Measurements from ENCODE around the gene EML2.
"Not testable (repeated sequence)": the region's sequence is repeated elsewhere in the genome, so short reads cannot be mapped to it uniquely, and the experiment has no call there.

EML2 gene

DNA sequence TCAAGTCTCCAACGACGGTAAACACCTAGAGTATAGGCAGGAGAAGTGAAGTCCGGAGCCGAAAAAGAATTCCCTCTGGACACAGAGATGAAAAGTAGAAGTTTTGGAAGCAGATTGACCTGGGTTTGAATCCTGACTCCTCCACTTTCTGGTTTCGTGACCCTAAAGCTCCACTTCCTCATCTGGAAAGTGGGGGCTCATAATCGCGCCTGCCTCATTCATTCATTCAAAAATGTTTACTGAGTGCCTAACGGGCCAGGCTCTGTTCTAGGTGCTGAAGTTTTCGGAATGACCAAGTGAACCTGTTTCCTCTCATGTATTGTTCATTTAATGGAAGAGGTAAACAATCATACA lies 7.1 kb upstream of the EML2 start:
- DNase-seq (ENCODE audit: low spot score) = no peak

DNA sequence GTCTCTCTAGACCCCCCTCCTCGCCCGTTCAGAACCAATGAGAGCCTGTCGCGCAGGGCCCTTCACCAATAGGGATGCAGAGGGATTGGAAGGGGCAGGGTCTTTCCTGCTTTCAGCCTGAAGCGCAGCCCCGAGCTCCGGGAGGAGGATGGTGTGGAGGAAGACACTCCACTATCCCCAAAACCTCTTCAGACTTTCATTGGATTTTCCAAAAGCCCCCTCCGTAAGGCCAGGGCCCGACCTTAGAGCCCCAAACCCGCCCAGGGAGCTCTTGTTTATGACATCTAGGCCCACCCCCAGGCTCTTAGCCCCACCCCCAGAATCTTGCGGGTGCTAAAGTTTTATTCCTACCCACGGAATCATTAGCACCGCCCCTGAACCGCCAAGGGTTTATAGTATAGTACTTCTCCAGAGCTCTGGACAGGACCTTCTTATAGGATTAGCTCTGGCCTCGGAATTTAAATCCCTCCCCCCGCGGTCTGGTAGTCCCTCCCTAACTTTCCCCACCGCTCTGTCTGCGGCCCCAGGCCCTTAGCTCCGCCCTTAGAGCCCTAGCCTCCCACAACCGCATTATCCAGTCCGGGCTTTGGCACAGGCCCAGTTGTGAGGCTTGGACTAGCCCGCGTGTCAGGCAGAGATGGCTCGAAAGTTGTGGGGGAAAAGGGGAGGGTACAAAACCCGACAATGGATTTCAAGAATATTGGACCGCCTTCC lies 6.6 kb upstream of the EML2 start:
- DNase-seq (ENCODE audit: low spot score) = no peak

DNA sequence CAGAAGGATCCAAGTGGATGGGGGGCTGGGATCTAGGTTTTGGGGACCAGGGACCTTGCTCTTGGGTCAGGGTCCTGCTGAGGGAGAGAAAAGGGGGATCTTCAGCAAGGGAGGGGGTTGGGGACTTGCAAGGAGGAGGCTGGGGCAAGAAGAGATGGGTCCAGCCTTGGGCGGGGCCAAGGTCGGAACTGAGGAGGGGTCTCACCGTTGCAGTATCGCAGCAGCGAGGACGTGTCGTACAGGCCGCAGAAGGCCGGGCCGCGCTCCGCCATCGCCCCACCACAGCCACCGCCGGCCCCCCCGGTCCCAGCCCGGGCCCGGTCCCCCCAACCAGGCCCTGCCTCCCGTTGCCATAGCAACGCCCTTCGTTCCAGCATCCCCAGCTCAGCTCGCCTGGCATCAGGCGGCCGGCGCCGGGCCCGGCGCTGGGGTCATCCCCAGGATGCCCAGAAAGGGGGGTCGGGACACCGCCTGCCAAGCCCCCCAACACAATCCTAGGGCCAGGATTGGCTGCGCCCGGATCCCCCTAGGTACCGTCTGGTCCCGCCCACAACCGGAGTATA lies 6.0 kb upstream of the EML2 start:
- DNase-seq (ENCODE audit: low spot score) = no peak

DNA sequence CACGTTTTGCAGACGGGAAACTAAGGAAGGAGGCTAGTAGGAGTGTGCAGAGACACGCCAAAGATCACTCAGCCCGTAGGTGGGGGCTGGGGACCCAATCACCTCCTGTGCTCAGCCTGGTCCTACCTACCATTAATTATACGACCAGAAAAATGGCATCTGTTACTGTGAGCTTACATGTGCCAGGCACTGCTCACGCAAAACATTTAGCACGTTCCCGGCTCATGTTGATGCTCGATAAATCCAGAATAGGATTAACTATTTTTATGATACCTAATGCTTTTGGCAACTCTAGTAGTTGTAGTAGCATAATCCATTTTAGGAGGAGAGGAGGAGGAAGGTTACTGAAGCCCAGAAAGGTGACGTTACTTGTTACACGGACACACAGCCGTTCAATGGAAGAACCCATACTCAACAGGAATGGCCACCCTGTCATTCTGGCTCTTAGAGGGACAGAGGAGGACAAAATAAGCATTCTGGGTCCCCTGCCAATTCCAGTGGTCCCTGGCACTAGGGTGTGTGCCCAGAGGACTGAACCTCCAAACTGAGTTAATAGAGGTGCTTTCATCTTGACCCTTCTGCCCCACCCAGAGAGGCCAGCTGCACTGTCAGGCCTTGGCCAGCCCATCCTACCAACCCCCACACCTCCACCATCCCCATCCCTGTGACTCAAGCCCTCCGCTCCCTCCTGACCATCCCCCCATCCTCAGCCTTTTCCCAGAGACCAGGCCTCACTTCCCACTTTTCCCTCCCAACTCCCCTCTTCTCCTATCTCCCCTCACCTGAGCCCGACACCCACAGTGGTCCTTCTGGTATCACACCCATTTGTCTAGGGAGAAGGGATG lies 5.0 kb upstream of the EML2 start:
- no peak for DNase-seq (ENCODE audit: low spot score)

DNA sequence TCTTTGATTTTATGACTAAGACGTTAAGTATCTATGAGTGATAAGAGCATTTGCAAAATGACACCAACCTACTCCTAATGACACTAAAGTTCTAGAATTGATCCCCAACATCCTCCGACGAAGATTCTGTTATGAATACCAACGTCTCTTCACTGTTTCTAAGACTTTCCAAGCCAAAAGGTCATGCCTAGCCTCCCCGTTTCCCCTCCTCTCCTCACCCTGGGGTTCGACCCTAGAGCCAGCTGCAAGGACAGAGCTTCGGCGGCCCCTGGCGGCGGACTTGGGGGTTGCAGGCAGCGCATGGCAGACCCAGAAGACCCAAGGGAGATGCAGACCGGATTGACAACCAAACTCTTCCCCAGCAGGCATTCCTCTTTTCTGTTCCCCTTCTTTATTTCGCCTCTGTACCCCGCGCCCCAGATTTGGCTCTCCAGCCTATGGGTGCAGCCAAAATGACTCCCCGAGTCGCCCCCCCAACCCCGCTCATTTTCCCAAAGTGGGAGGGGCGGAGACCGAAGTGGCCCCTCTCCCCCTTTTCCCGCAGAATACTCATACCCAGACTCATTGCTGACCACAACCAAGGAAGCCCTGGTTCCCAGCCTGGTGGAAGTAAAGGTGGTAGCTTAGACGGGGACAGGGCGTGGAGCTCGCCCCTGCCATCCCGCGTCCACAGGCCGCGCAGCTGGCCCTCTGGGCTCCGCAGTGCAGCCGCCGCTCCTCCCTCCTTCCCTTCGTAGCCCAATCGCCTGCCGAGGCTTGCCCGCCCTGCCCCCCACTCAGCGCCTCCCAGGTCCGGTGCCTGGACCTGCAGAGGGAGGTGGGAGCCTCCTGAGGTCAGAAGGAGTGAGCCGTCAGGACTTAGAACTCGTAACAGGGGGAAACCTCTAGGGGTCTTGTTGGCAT lies 4.1 kb upstream of the EML2 start:
- peak; percentile 96 for DNase-seq (ENCODE audit: low spot score)

DNA sequence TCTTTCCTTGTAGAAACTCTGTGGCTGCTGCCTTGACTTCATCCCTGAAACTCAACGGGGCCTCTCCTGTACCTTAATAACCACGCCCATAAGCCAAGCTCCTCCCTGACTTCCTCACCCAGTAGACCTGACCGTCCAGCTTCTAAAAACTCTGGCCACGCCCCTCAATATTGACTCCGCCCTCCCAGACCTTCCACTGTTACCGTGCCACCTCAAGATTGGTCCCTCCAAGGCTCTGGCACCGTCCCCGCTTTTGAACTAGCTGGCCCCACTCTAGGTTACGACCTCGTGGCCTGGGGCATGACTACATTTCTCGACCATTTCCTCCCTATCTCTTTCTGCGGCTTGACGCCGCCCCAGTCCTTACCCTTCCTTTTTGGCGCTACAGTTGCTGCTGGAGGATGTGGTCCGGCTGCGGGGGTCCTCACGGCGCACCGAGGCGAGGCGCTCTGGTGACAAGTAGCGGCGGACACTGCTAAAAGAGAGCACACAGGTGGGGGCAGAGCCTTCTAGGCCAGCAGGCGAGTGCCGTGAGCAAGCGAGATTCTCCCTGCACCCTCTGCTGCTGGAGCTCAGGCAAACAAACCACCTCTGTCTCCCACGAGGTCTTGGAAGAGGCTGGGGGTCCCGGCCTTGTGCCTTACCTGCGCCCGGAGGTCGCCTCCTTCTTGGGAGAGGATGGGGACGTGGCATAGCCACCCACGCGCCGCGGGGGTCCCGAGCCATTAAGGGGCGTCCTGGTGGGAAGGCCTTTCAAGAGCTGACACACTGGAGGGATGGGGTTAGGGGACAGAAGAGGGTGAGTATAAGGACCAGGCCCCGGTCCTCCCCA lies 2.3 kb upstream of the EML2 start:
- DNase-seq (ENCODE audit: low spot score) = peak; percentile 95

DNA sequence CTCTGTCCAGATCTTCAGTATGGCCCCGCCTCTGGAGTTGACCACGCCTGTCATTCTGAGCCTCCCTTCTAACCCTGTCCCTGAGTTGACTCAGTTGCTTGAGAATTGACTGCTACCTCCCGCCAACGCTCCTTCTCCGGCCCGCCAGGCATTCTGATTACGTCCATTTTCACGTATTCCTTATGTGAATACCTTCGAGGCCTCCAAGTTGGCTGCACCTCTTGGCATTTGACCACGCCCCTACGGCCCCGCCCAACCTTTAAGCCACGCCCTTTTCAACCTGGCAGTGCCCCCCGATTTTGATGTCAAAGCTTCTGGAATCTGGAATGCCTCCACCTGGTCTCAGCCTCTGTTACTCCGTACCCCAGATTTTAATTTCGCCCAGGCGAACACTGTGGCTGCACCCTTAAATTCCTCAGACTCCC lies 1.7 kb upstream of the EML2 start:
- peak; percentile 46 for DNase-seq (ENCODE audit: low spot score)

DNA sequence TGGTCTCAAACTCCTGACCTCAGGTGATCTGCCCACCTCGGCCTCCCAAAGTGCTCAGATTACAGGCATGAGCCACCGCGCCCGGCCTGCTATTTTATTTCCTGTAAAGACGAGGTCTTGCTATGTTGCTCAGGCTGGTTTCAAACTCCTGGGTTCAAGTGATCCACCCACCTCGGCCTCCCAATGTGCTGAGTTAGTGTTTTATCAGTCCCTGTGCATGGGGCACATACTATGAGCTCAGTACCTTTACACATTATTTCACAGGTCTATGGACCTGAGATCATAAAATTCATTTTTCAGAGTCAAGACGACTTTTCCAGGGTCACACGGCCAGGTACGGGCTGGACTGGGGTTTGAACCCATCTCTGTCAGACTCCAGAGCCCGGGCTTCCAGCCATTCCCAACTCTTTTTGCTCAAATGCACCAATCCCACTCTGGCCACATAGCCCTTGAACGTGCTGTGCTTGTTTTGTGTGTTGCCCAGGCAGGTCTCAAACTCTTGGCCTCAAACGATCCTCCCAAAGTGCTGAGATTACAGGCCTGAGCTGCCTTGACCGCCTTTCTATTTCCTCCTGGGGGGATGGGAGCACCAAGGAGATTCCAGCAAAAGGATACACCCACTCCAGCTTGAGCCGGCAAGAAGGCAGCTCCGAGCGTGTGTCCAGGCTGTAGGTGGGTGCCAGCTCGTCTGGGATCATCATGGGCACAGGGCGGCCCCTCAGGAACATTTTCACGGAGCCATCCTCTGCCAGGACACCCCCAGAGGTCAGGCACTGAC lies 1.1 kb downstream of the EML2 start:
- no peak for DNase-seq (ENCODE audit: low spot score)

DNA sequence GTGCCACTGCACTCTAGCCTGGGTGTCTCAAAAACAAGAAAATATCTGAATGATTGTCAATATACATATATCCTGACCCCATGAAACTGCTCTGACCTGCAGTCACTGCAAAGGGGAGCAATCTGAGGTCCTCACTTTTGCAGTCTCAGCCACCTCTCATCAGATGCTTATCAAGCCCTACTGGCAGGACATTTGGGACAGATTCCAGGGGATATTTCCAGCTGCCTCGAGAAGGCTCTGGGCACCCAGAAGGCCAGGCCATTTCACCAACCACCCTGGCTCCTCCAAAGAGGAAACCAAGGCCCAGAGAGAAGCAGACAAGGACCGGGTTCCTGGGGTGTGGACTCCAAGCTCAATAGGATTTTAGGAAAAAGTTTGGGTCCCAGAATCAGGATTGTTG lies 2.3 kb downstream of the EML2 start:
- no peak for DNase-seq (ENCODE audit: low spot score)

DNA sequence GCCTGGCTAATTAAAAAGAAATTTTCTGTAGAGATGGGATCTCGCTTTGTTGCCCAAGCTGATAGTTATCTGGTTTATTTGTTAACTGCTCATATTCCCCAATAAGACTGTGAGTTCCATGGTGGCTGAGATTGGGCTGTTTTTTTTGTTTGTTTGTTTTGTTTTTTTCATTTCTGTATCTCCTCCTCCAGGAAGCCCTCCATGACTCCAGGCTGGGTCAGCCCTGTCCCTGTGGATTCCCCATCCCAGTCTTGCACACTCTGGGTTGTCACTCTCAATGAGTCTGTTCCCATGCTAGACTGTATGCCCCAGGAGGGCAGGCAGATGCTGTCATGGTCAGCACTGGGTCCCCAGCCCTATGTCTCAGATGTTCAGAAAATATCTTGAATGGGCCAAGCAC lies 2.9 kb downstream of the EML2 start:
- DNase-seq (ENCODE audit: low spot score) = no peak

DNA sequence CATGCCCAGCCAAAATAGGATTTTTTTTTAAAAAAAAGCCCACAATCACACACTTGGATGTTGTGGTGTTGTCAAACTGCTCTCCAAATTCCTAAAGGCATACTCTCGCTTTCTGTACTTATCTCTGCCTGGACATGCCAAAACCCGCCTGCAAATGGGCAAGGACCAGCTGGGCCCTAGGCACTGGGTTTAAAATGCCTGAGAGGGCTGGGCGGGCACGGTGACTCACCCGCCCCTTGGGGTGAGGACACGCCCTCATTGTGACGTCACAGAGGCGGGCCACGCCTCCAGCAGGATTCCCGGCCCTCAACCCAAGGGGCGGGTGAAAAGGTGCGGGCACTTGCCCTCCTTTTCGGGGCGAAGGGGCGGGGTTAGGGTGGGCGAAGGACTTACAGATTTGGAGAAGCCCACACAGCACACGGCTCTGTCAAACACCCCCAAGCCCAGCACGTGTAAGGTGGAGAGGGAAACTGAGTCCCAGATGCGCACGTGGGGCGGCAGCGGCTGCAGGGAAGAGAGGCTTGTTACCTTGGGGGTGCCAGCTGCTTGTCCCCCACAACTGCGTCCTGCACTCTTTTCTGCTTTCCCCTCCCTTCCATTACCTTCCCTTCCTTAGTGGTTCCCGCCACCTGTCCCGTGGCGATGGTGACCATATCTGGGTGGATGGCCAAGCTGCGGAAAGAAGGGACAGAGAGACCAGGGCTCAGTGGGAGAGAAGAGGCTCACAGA lies 6.6 kb downstream of the EML2 start:
- DNase-seq (ENCODE audit: low spot score) = no peak

DNA sequence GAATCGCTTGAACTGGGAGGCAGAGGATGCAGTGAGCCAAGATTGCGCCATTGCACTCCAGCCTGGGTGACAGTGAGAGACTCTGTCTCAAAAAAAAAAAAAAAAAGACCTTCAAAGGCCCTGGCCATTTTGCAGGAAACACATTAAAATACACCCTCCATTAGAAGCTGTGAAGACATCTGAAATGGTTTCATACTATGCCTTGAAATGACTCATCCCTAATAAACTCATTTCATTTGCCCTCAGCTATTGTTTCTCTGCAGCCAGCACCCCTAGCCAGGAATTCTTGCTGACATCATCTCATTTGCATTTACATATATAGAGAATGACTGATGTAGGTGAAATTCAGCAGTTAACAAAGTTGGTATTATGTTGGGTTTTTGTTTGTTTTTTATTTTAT lies 8.7 kb downstream of the EML2 start:
- no peak for DNase-seq (ENCODE audit: low spot score)

DNA sequence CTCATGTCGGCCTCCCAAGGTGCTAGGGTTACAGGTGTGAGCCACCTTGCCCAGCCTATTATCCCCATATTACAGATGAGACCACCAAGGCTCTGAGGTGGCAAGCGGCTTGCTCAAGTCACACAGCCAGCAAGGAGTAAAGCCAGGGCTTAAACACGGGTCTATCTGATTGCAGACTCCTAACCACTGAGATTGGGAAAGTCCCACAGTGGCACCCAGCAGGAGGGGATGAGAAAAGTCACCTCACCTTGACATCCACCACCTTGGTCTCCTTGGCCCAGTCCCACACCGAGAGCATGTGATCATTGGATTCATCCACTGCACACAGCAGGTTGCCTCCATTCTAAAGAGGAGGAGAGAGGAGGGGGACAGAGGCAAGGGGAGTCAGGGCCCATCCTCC lies 9.5 kb downstream of the EML2 start:
- no peak for DNase-seq (ENCODE audit: low spot score)

DNA sequence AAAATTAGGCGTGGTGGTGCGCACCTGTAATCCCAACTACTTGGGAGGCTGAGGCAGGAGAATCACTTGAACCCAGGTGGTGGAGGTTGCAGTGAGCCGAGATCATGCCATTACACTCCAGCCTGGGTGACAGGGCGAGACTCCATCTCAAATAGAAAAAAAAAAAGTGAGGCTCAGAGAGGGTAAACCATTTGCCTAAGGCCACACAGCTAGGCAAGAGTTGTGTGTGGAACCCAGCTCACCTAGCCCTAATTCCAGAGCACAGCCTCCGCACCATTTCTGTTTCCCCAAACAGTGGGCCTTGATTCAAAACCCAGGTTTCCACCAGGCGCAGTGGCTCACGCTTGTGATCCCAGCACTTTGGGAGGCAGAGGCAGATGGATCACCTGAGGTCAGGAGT lies 11.0 kb downstream of the EML2 start:
- DNase-seq (ENCODE audit: low spot score) = not testable (repeated sequence)

DNA sequence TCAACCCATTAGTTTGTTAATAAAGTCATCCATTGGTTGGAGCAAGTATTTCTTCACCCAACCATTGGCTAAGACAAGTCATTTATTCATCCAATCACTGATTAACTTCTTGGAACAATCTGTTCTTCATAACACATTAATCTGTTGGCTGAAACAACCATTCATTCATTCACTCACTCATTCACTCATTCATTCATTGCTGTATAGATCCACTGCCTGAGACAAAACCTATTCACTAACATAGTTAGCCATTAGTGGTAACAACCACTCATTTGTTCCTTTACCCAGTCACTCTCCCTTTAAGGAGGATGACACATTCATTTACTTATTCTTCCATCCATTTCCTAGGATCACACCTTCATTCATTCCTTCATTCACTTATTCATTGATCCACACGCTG lies 15.2 kb downstream of the EML2 start:
- no peak for DNase-seq (ENCODE audit: low spot score)

DNA sequence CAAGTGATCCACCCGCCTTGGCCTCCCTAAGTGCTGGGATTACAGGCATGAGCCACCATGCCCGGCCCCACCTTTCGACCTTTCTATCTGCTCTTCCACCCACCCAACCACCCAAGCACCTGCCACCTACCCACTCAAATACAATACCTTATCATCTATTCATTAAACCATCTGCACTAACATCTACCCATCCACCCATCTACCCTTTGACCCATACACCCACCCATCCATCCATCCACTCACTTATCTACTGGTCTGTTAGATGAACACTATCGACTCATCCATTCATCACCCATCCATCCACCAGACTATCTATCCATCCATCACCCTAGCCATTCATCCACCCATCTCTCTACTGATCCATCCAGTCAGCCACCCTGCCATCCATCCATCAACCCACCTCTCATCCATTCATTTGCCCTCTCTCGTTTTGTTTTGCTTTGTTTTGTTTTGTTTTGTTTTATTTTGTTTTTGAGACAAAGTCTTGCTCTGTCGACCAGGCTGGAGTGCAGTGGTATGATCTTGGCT lies 17.2 kb downstream of the EML2 start:
- DNase-seq (ENCODE audit: low spot score) = no peak

DNA sequence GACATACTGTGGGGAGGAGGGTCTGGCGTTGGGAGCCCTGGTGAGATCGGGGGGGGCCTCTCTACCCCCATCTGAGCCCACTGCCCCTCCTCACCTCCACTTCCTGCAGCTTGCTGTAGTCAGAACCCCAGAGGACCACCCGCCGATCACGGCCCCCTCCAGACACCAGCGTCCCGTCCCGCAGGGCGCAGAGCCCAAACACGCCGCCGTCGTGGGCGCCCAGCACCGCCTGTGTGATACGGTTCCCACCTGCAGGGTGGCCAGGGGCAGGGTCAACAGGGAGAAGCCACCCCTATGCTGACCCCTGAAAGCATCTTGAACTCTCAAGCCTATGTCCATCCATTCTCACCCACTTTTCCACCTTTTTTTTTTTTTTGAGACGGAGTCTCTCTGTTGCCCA lies 17.8 kb downstream of the EML2 start:
- no peak for DNase-seq (ENCODE audit: low spot score)

DNA sequence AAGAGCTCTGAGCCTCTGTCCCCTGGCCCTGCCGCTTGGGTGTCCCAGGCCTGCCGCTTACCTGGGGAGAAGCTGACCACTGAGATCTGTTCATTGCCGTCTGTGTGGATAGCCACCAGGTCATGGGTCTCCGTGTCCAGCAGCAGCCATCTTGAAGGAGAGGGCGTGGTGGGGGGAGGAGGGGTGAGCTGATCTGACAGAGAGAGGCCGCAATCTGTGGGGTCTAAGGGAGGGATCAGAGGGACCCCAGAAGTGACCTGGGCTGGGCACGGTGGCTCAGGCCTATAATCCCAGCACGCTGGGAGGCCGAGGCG lies 22.5 kb downstream of the EML2 start:
- DNase-seq (ENCODE audit: low spot score) = no peak

DNA sequence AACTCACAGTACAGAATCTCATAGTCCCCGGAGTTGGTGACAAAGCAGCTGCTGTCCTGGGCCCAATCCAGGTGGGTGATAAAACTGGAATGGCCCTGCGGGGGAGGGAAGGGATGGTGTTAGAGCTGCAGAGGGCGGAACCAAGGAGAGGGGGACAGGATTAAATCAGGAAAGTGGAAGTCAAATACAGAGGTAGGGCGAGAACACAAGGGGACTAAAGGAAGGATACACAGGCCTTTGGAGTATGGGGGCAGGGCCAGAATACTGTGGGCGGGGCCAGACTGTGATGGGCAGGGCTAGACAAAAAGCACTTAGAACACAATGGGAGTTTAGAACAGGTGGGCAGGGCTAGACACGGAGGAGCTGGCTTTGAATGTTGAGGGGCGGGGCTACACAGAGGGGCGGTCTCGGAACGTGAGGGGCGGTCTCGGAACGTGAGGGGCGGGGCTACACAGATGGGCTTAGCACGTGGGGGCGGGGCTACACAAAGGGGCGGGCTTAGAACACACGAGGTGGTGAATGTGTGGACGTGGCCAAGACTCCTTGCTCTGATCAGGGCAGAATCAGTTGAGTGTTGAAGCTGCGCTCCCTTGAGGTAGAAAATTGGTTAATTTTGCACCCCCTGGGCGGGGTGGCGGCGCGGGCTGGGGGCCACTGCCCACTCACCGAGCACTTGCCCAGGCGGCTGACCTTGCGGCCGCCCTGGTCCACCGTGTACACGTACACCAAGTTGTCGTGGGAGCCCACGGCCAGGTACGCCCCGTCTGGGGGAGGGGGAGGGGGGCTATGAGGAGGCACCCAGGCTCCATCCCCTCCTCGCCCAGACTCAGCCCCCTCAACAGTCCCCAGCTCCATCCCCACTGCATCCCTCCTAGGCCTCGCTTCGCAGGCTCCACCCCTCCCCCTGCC lies 23.1 kb downstream of the EML2 start:
- peak; percentile 65 for DNase-seq (ENCODE audit: low spot score)
